Measurements from ENCODE around the gene SPTBN4.
A peak's percentile ranks its signal among the peaks of the same experiment; 100 is the strongest.

The SPTBN4 gene

GRCh38 chr19:40419066-40419612, 47.7 kb upstream of the SPTBN4 start:
- Histone ChIP-seq H3K9me3 (ENCODE audit: insufficient read depth, low read length) (no peaks in the 10 kb centered on the region), H2AFZ (ENCODE audit: low read depth, low read length, severe bottlenecking) (no peak overlapping the region), H3K27me3 (ENCODE audit: low read length) (no peaks in the 10 kb centered on the region), H3K36me3 (ENCODE audit: low read length) (no peaks in the 10 kb centered on the region), H3K79me2 (ENCODE audit: insufficient read depth, low read length) (no peaks in the 10 kb centered on the region), H3K4me2 (ENCODE audit: low read depth, low read length, poor library complexity, severe bottlenecking) (no peak overlapping the region), H4K20me1 (ENCODE audit: low read depth, low read length) (no peaks in the 10 kb centered on the region), H3K9ac (ENCODE audit: low read length) (no peak overlapping the region), H3K4me3 (ENCODE audit: insufficient read depth, low read length, poor library complexity, severe bottlenecking) (no peak overlapping the region), H3F3A (ENCODE audit: insufficient read depth) (peaks cover 2% of the 10 kb centered on the region; the same call in 1 of the 2 replicates), H3K9me2 (replicated peaks; ENCODE audit: insufficient read depth, low read length) (no peaks in the 10 kb centered on the region), H3K27ac (ENCODE audit: low read depth, low read length) (no peak overlapping the region)
- TF ChIP-seq EZH2phosphoT487 (conservative IDR thresholded peaks at IDR 0.05; ENCODE audit: low read length) (no peak), CTCF (IDR thresholded peaks at IDR 0.05; ENCODE audit: insufficient read depth, low read length, poor library complexity, severe bottlenecking) (no peak)

GRCh38 chr19:40419780-40420179, 47.0 kb upstream of the SPTBN4 start:
- no peak overlapping the region for H2AFZ ChIP-seq (ENCODE audit: low read depth, low read length, severe bottlenecking)
- H3K4me2 ChIP-seq (ENCODE audit: low read depth, low read length, poor library complexity, severe bottlenecking): no peak overlapping the region
- H3K27ac ChIP-seq (ENCODE audit: low read depth, low read length): no peak overlapping the region
- TF ChIP-seq EZH2phosphoT487 (conservative IDR thresholded peaks at IDR 0.05; ENCODE audit: low read length) (no peak), CTCF (IDR thresholded peaks at IDR 0.05; ENCODE audit: insufficient read depth, low read length, poor library complexity, severe bottlenecking) (no peak)
- no peak overlapping the region for H3K4me3 ChIP-seq (ENCODE audit: insufficient read depth, low read length, poor library complexity, severe bottlenecking)
- no peaks in the 10 kb centered on the region for H3K36me3 ChIP-seq (ENCODE audit: low read length)
- H3F3A ChIP-seq (ENCODE audit: insufficient read depth): peaks cover 8% of the 10 kb centered on the region; the same call in 1 of the 2 replicates
- no peaks in the 10 kb centered on the region for H3K27me3 ChIP-seq (ENCODE audit: low read length)
- H4K20me1 ChIP-seq (ENCODE audit: low read depth, low read length): no peaks in the 10 kb centered on the region
- no peaks in the 10 kb centered on the region for H3K79me2 ChIP-seq (ENCODE audit: insufficient read depth, low read length)
- H3K9me2 ChIP-seq (replicated peaks; ENCODE audit: insufficient read depth, low read length): no peaks in the 10 kb centered on the region
- H3K9me3 ChIP-seq (ENCODE audit: insufficient read depth, low read length): no peaks in the 10 kb centered on the region
- no peak overlapping the region for H3K9ac ChIP-seq (ENCODE audit: low read length)

GRCh38 chr19:40420451-40420765, 46.4 kb upstream of the SPTBN4 start:
- Histone ChIP-seq H3K9me2 (replicated peaks; ENCODE audit: insufficient read depth, low read length) (no peaks in the 10 kb centered on the region), H3K27me3 (ENCODE audit: low read length) (no peaks in the 10 kb centered on the region), H3K4me3 (ENCODE audit: insufficient read depth, low read length, poor library complexity, severe bottlenecking) (peak overlapping the region; percentile 64), H3K9ac (ENCODE audit: low read length) (peak overlapping the region; percentile 67), H3K36me3 (ENCODE audit: low read length) (no peaks in the 10 kb centered on the region), H3K79me2 (ENCODE audit: insufficient read depth, low read length) (no peaks in the 10 kb centered on the region), H3K9me3 (ENCODE audit: insufficient read depth, low read length) (no peaks in the 10 kb centered on the region), H3F3A (ENCODE audit: insufficient read depth) (peaks cover 8% of the 10 kb centered on the region; the same call in 1 of the 2 replicates), H2AFZ (ENCODE audit: low read depth, low read length, severe bottlenecking) (peak overlapping the region; percentile 94), H3K4me2 (ENCODE audit: low read depth, low read length, poor library complexity, severe bottlenecking) (peak overlapping the region; percentile 84), H4K20me1 (ENCODE audit: low read depth, low read length) (no peaks in the 10 kb centered on the region), H3K27ac (ENCODE audit: low read depth, low read length) (no peak overlapping the region)
- no peak for TF ChIP-seq CTCF (IDR thresholded peaks at IDR 0.05; ENCODE audit: insufficient read depth, low read length, poor library complexity, severe bottlenecking)
- TF ChIP-seq EZH2phosphoT487 (conservative IDR thresholded peaks at IDR 0.05; ENCODE audit: low read length): no peak

All from SU-DHL-6 (cell line).